ENCODE measurements around the gene ADCY3. TPM values are rescaled to one million over a fixed set of nuclear protein-coding genes. Genes with fewer than 3 reads are reported as not detected.

The ADCY3 gene
- total and polyA plus RNA-seq, 2 of the 13 experiments (the other 11 are each of a cell fraction or from before 2014, with no cell fraction given) = 0.11 to 0.61 TPM

- ChIA-PET CTCF (ENCODE audit: low intra/inter-chr PET ratio, low total read pairs) (no interaction called here), POLR2A (no interaction called here)
- Histone ChIP-seq H3K36me3 (replicated peaks in 1 of 2; ENCODE audit: control insufficient read depth in 1 of 2, insufficient read depth in 2 of 2, low read length in 2 of 2) (no peaks in the 10 kb centered on the region), H3K27ac (ENCODE audit: extremely low read length, insufficient read depth, low read length) (no peak overlapping the region), H3K79me2 (ENCODE audit: insufficient read depth, low read length) (no peaks in the 10 kb centered on the region), H2AFZ (ENCODE audit: low read length) (no peak overlapping the region), H3K4me3 (replicated peaks in 1 of 3; ENCODE audit: insufficient read depth in 1 of 3, low read depth in 2 of 3, low read length in 3 of 3) (no peak overlapping the region), H3K9me3 (ENCODE audit: low read length) (no peaks in the 10 kb centered on the region), H3K4me2 (ENCODE audit: low read depth, low read length) (no peak overlapping the region), H3K27me3 (ENCODE audit: control insufficient read depth in 1 of 2, insufficient read depth in 2 of 2, low read length in 2 of 2) (no peaks in the 10 kb centered on the region; a peak in 2 of 5 replicates), H3K9ac (ENCODE audit: insufficient read depth, low read depth, low read length) (no peak overlapping the region), H4K20me1 (ENCODE audit: insufficient read depth, low read length) (no peaks in the 10 kb centered on the region), H3K4me1 (ENCODE audit: insufficient read depth, low read length) (no peaks in the 10 kb centered on the region)
- intact Hi-C loops (cut with micrococcal nuclease; ENCODE audit: unreplicated experiment) (no loop called here), in situ Hi-C loops (cut with HindIII; ENCODE audit: extremely low pct_ligation_motif_present, low pct_unique_long_range_greater_than_20kb) (no loop called here)
- ATAC-seq (no peak), DNase-seq (ENCODE audit: low spot score) (no peak), FAIRE-seq (no peak)
- TF ChIP-seq CCDC6 (CRISPR knock-in tag; IDR thresholded peaks at IDR 0.05) = no peak
- TF ChIP-seq ZNF329 (CRISPR knock-in tag; IDR thresholded peaks at IDR 0.05; ENCODE audit: low read depth) = no peak
- TF ChIP-seq, protein P1, sequence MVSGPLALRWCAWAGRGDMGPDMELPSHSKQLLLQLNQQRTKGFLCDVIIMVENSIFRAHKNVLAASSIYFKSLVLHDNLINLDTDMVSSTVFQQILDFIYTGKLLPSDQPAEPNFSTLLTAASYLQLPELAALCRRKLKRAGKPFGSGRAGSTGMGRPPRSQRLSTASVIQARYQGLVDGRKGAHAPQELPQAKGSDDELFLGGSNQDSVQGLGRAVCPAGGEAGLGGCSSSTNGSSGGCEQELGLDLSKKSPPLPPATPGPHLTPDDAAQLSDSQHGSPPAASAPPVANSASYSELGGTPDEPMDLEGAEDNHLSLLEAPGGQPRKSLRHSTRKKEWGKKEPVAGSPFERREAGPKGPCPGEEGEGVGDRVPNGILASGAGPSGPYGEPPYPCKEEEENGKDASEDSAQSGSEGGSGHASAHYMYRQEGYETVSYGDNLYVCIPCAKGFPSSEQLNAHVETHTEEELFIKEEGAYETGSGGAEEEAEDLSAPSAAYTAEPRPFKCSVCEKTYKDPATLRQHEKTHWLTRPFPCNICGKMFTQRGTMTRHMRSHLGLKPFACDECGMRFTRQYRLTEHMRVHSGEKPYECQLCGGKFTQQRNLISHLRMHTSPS (CRISPR knock-in tag; IDR thresholded peaks at IDR 0.05; ENCODE audit: low read depth) = no peak
- no peak for TF ChIP-seq NFE2L1 (CRISPR knock-in tag; IDR thresholded peaks at IDR 0.05; ENCODE audit: borderline replicate concordance)
- no peak for TF ChIP-seq NR0B2 (CRISPR knock-in tag; IDR thresholded peaks at IDR 0.05)
- no peak for TF ChIP-seq TBP (CRISPR knock-in tag; IDR thresholded peaks at IDR 0.05)
- BruUV-seq (replicated peaks) = no TSS peak
- 41% methylated on average over 6 of the region's 6 CpGs for WGBS (ENCODE audit: low lambda C conversion rate)
Measured at GRCh38 chr2:24857746-24858145, 62.3 kb downstream of the ADCY3 start.

- TF ChIP-seq ZNF543 (CRISPR knock-in tag; IDR thresholded peaks at IDR 0.05) = no peak
- no peak for TF ChIP-seq ZFAT (CRISPR knock-in tag; conservative IDR thresholded peaks at IDR 0.05)
- no peak for TF ChIP-seq ZNF598 (CRISPR knock-in tag; IDR thresholded peaks at IDR 0.05; ENCODE audit: borderline replicate concordance)
- TF ChIP-seq MAFK (conservative IDR thresholded peaks at IDR 0.05 in 1 of 2, IDR thresholded peaks at IDR 0.05 in 1 of 2; ENCODE audit: low read length in 2 of 2) = 0 out of 4 replicates have a peak, but pooled peaks of 1 of the 2 experiments have one; percentile 1
- no peak for TF ChIP-seq DMAP1 (CRISPR knock-in tag; IDR thresholded peaks at IDR 0.05)
- no peak for TF ChIP-seq BHLHE40 (IDR thresholded peaks at IDR 0.05; ENCODE audit: low read length)
- FAIRE-seq = no peak
Measured at GRCh38 chr2:24856791-24857211, 63.2 kb downstream of the ADCY3 start.

More at GRCh38 chr2:24856791-24857211, 63.2 kb downstream of the ADCY3 start:
- no peaks in the 10 kb centered on the region for H3K36me3 ChIP-seq (replicated peaks in 1 of 2; ENCODE audit: control insufficient read depth in 1 of 2, insufficient read depth in 2 of 2, low read length in 2 of 2)
- CTCF ChIA-PET (ENCODE audit: low intra/inter-chr PET ratio, low total read pairs) = no interaction called here
- H3K27ac ChIP-seq (ENCODE audit: extremely low read length, insufficient read depth, low read length) = no peak overlapping the region
- peaks cover 1 to 9% of the 10 kb centered on the region in 2 experiments; a peak in 3 of 5 replicates for H3K27me3 ChIP-seq (ENCODE audit: control insufficient read depth in 1 of 2, insufficient read depth in 2 of 2, low read length in 2 of 2)
- H4K20me1 ChIP-seq (ENCODE audit: insufficient read depth, low read length) = no peaks in the 10 kb centered on the region
- H3K4me2 ChIP-seq (ENCODE audit: low read depth, low read length) = no peak overlapping the region
- no TSS peak for BruUV-seq (replicated peaks)
- POLR2A ChIA-PET = no interaction called here
- DNase-seq (ENCODE audit: low spot score) (no peak), ATAC-seq (no peak)
- H3K4me3 ChIP-seq (replicated peaks in 1 of 3; ENCODE audit: insufficient read depth in 1 of 3, low read depth in 2 of 3, low read length in 3 of 3) = no peak overlapping the region
- intact Hi-C loops (cut with micrococcal nuclease; ENCODE audit: unreplicated experiment) (no loop called here), in situ Hi-C loops (cut with HindIII; ENCODE audit: extremely low pct_ligation_motif_present, low pct_unique_long_range_greater_than_20kb) (no loop called here)
- 49% methylated on average over 5 of the region's 5 CpGs for WGBS (ENCODE audit: low lambda C conversion rate)
- no peaks in the 10 kb centered on the region for H3K79me2 ChIP-seq (ENCODE audit: insufficient read depth, low read length)
- no peak overlapping the region for H2AFZ ChIP-seq (ENCODE audit: low read length)
- no peak overlapping the region for H3K9ac ChIP-seq (ENCODE audit: insufficient read depth, low read depth, low read length)
- no peaks in the 10 kb centered on the region for H3K9me3 ChIP-seq (ENCODE audit: low read length)
- H3K4me1 ChIP-seq (ENCODE audit: insufficient read depth, low read length) = no peaks in the 10 kb centered on the region

Data from HepG2 (cell line).